H7 (cell line): ENCODE data around the gene ANO10. TPM values are rescaled to one million over a fixed set of nuclear protein-coding genes. Genes with fewer than 3 reads are reported as not detected.

Experiments used
- DNase-seq: peaks from one replicate; pipeline ENCODE4 v3.0.0; 2012
- H3K27me3 ChIP-seq: 2 replicates; pipeline ENCODE4 v1.6.0; 2011; ENCODE audit warnings: mild to moderate bottlenecking, low read length; ENCODE audit not compliant: control insufficient read depth, insufficient read depth
- H3K36me3 ChIP-seq: replicated peaks from 2 replicates; pipeline ENCODE4 v1.5.1; 2011; ENCODE audit warnings: low read length; ENCODE audit not compliant: control insufficient read depth, insufficient read depth
- H3K4me3 ChIP-seq: 2 replicates; pipeline ENCODE4 v1.5.1; 2011; ENCODE audit warnings: low read depth, mild to moderate bottlenecking, control low read depth, low read length, moderate library complexity; ENCODE audit not compliant: insufficient read depth
- total RNA-seq: library from RNA; depleted of rRNA; stranded (reverse); fragments of >200 nt; shearing (Covaris generic); gene quantifications from 2 replicates; pipeline ENCODE4 v1.2.3, GENCODE V29; 2014

Gene ANO10
- total RNA-seq, 1 experiment from 2014 or later = 23.4 TPM

DNA sequence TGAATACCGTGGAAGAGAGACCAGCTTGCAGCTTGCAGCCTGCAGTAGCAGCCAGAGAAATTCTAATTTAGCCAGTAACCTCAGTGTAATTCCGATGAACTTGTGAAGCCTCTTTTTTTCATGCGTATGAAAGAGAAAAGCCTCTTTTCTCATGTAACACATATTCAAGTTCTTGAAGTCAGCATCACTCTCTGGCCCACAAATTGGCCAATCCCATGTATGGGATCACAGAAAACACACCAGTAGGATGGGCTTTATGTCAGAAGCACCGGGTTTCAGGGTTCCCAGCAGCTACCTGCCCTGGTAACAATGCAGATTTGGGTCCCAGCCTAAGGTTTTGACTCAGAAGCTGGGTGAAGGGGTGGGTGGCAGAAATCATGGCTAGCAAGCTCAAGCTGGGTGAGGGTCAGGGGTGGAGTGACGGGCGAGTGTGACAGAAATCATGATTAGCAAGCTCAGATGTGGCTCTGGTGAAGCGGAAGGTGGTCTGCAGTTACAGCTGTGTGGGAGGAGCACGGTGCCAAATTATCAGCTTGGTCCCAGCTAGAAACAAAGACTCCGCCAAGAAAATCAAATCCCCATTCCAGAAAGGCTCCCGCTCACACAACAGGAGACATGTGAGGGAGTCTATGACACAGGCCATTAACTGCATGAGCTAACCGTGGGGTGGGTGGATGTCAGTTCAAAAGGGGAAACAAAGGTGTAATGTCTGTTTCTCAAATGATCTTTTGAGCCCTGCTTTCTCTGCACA is 248.8 kb downstream of the ANO10 start:
- H3K4me3 ChIP-seq = no peak overlapping the region

GRCh38 chr3:43372007-43372740 is 249.6 kb downstream of the ANO10 start:
- Histone ChIP-seq H3K36me3 (no peaks in the 10 kb centered on the region), H3K4me3 (no peak overlapping the region), H3K27me3 (no peaks in the 10 kb centered on the region)
- peak; percentile 39 for DNase-seq

More for the DNA sequence above, 248.8 kb downstream of the ANO10 start:
- DNase-seq = peak; percentile 60
- H3K36me3 ChIP-seq = no peaks in the 10 kb centered on the region
- H3K27me3 ChIP-seq = no peaks in the 10 kb centered on the region

DNA sequence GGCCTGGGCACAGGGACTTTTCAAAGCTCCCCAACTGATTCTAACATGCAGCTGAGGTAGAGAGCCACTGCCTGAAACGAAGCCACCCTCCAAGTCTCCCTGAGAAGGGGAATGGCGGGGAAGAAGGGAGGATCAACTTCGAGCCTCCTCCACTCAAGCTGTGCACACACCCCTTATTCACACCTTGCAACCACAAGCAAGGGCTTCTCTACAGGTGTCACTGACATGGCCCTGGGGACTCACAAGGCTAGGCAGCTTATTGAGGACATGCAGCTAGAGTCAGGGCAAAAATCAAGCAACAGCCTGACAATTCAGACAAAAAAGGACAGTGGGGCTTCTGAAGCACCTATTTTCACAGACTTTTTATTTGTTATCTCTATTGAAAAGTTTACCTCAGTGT is 250.3 kb downstream of the ANO10 start:
- Histone ChIP-seq H3K36me3 (no peaks in the 10 kb centered on the region), H3K27me3 (no peaks in the 10 kb centered on the region), H3K4me3 (no peak overlapping the region)
- no peak for DNase-seq

DNA sequence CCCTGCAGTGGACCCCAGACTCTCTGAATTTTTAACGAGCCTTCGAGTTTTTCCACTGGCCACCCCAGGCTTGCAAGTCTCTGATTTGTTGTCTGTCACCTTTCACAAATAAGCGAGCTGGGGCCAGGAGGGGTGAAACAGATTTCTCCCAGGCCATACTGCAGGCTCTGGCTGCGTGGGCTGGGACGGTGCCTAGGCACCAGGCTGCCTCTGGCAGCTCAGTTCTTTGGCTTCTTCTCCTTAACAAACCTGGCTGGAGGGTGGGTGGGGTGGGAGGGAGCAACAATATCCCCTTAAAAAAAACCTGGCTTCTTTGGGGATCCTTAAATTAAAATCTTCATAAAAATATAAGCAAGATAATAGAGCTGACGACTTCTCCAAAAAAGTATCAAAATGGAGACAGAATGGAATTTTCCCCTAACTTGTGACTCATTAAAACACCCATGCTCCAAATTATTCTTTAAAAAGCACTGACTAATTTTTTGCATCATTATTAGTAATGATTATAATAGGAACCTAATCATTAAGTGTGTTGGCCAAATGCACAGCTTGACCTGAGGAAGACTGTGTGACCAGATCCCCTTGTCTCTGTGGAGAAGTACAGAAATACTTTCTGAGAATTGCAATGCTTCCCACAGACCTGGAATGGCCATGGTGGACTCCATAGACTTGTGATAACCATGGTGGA is 251.4 kb downstream of the ANO10 start:
- Histone ChIP-seq H3K36me3 (no peaks in the 10 kb centered on the region; the same call in 1 of the 2 replicates), H3K4me3 (no peak overlapping the region), H3K27me3 (no peaks in the 10 kb centered on the region)
- no peak for DNase-seq

- no peaks in the 10 kb centered on the region for H3K27me3 ChIP-seq
- H3K36me3 ChIP-seq = no peaks in the 10 kb centered on the region; the same call in 1 of the 2 replicates
- no peak for DNase-seq
- H3K4me3 ChIP-seq = no peak overlapping the region
Observed at GRCh38 chr3:43369404-43370292, 252.2 kb downstream of the ANO10 start.

- no peaks in the 10 kb centered on the region for H3K27me3 ChIP-seq
- no peak for DNase-seq
- no peaks in the 10 kb centered on the region; the same call in 1 of the 2 replicates for H3K36me3 ChIP-seq
- H3K4me3 ChIP-seq = no peak overlapping the region
Observed at GRCh38 chr3:43366885-43367284, 254.9 kb downstream of the ANO10 start.

GRCh38 chr3:43366481-43366880 is 255.3 kb downstream of the ANO10 start:
- no peak for DNase-seq
- H3K36me3 ChIP-seq = no peaks in the 10 kb centered on the region; the same call in 1 of the 2 replicates

GRCh38 chr3:43365601-43366305 is 256.1 kb downstream of the ANO10 start:
- no peak for DNase-seq
- no peaks in the 10 kb centered on the region for H3K27me3 ChIP-seq
- no peak overlapping the region for H3K4me3 ChIP-seq

More at GRCh38 chr3:43366481-43366880, 255.3 kb downstream of the ANO10 start:
- Histone ChIP-seq H3K27me3 (no peaks in the 10 kb centered on the region), H3K4me3 (no peak overlapping the region)

DNA sequence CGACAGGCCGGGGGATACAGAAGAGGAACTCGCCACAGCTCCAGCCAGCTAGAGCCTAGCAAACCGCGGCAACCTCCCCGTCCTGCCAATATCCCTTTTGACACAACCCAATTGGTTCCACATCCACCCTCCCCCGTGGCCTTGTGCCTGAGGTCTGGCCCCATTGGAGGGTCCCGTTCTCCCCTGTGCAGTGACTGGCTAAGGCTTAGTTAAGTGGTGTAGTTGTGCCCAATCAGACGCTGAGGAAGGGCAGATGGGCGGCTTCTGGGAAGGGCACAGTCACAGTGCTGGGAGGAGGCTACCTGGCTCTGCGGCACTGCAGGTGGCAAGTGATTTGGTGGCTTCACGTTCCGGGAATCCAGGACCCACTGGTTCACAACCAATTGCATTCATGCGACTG is 256.9 kb downstream of the ANO10 start:
- Histone ChIP-seq H3K27me3 (no peaks in the 10 kb centered on the region), H3K4me3 (no peak overlapping the region), H3K36me3 (no peaks in the 10 kb centered on the region; the same call in 1 of the 2 replicates)
- no peak for DNase-seq

More at GRCh38 chr3:43365601-43366305, 256.1 kb downstream of the ANO10 start:
- no peaks in the 10 kb centered on the region; the same call in 1 of the 2 replicates for H3K36me3 ChIP-seq

- Histone ChIP-seq H3K27me3 (no peaks in the 10 kb centered on the region), H3K36me3 (no peaks in the 10 kb centered on the region; the same call in 1 of the 2 replicates), H3K4me3 (no peak overlapping the region)
- no peak for DNase-seq
Observed at GRCh38 chr3:43364494-43364893, 257.3 kb downstream of the ANO10 start.

GRCh38 chr3:43363621-43364266 is 258.1 kb downstream of the ANO10 start:
- no peaks in the 10 kb centered on the region; the same call in 1 of the 2 replicates for H3K36me3 ChIP-seq
- no peak for DNase-seq
- H3K4me3 ChIP-seq = no peak overlapping the region
- H3K27me3 ChIP-seq = no peaks in the 10 kb centered on the region

- Histone ChIP-seq H3K4me3 (no peak overlapping the region), H3K36me3 (no peaks in the 10 kb centered on the region; the same call in 1 of the 2 replicates), H3K27me3 (no peaks in the 10 kb centered on the region)
- no peak for DNase-seq
Observed at GRCh38 chr3:43362961-43363360, 258.9 kb downstream of the ANO10 start.

- no peaks in the 10 kb centered on the region; the same call in 1 of the 2 replicates for H3K36me3 ChIP-seq
- DNase-seq = no peak
Observed at GRCh38 chr3:43362183-43362582, 259.6 kb downstream of the ANO10 start.

More at GRCh38 chr3:43362183-43362582, 259.6 kb downstream of the ANO10 start:
- H3K4me3 ChIP-seq = no peak overlapping the region
- H3K27me3 ChIP-seq = no peaks in the 10 kb centered on the region
